HG02840 (cell line): Measurements from ENCODE around the gene MAP2K5.

Source experiments
- ATAC-seq: cut with Tn5 transposase; IDR thresholded peaks from one replicate; pipeline ENCODE4 v1.9.1; 2021; ENCODE audit warnings: mild to moderate bottlenecking, moderate library complexity, moderate number of reproducible peaks; ENCODE audit not compliant: unreplicated experiment, low FRiP score

The MAP2K5 gene

GRCh38 chr15:67556976-67557570 is 14.6 kb downstream of the MAP2K5 start:
- no peak for ATAC-seq

GRCh38 chr15:67558502-67558901 is 16.0 kb downstream of the MAP2K5 start:
- no peak for ATAC-seq

- ATAC-seq: no peak
These were observed 16.7 kb downstream of the MAP2K5 start for GRCh38 chr15:67559158-67559557.

- no peak for ATAC-seq
These were observed 17.1 kb downstream of the MAP2K5 start for GRCh38 chr15:67559576-67559975.

GRCh38 chr15:67560320-67560719 is 17.8 kb downstream of the MAP2K5 start:
- ATAC-seq: no peak

GRCh38 chr15:67563092-67563491 is 20.6 kb downstream of the MAP2K5 start:
- no peak for ATAC-seq

GRCh38 chr15:67564021-67564967 is 21.8 kb downstream of the MAP2K5 start:
- ATAC-seq: peak; percentile 80

- peak; percentile 22 for ATAC-seq
These were observed 22.5 kb downstream of the MAP2K5 start for GRCh38 chr15:67564968-67565345.

- ATAC-seq: no peak
These were observed 27.2 kb downstream of the MAP2K5 start for GRCh38 chr15:67569668-67570067.

GRCh38 chr15:67570875-67571647 is 28.6 kb downstream of the MAP2K5 start:
- no peak for ATAC-seq

GRCh38 chr15:67571648-67572415 is 29.3 kb downstream of the MAP2K5 start:
- ATAC-seq: no peak

GRCh38 chr15:67573194-67573593 is 30.7 kb downstream of the MAP2K5 start:
- ATAC-seq: no peak

- ATAC-seq: no peak
These were observed 32.6 kb downstream of the MAP2K5 start for GRCh38 chr15:67575039-67575502.

- no peak for ATAC-seq
These were observed 35.6 kb downstream of the MAP2K5 start for GRCh38 chr15:67578020-67578600.

- no peak for ATAC-seq
These were observed 36.7 kb downstream of the MAP2K5 start for GRCh38 chr15:67579164-67579563.

- no peak for ATAC-seq
These were observed 37.5 kb downstream of the MAP2K5 start for GRCh38 chr15:67579967-67580366.

- no peak for ATAC-seq
These were observed 41.7 kb downstream of the MAP2K5 start for GRCh38 chr15:67584157-67584556.

- no peak for ATAC-seq
These were observed 43.2 kb downstream of the MAP2K5 start for GRCh38 chr15:67585681-67586080.

GRCh38 chr15:67587331-67587730 is 44.8 kb downstream of the MAP2K5 start:
- no peak for ATAC-seq

- no peak for ATAC-seq
These were observed 45.3 kb downstream of the MAP2K5 start for GRCh38 chr15:67587754-67588153.
